T-helper 1 cell treated with Interleukin-12 subunit alpha and Interleukin-12 subunit beta and Interleukin-4 antibody, amounts not matched to agents 30 μg/mL and 1 μg/mL, for 36 hours (primary cell): Measurements from ENCODE around the gene CARMIL1.
A peak's percentile ranks its signal among the peaks of the same experiment; 100 is the strongest.

Experiments used
- H3K27ac Mint-ChIP-seq: one replicate; pipeline ENCODE4 v1.8.0; 2021; ENCODE audit warnings: mild to moderate bottlenecking, mixed read lengths
- H3K27me3 Mint-ChIP-seq: one replicate; pipeline ENCODE4 v1.8.0; 2021; ENCODE audit warnings: low read depth, mixed read lengths
- H3K36me3 Mint-ChIP-seq: one replicate; pipeline ENCODE4 v1.8.0; 2021; ENCODE audit warnings: low read depth, mixed read lengths
- H3K4me1 Mint-ChIP-seq: one replicate; pipeline ENCODE4 v1.8.0; 2021; ENCODE audit warnings: low read depth, mixed read lengths
- H3K4me3 Mint-ChIP-seq: one replicate; pipeline ENCODE4 v1.8.0; 2021; ENCODE audit warnings: mild to moderate bottlenecking, moderate library complexity, mixed read lengths
- H3K9me3 Mint-ChIP-seq: one replicate; pipeline ENCODE4 v1.8.0; 2021; ENCODE audit warnings: mixed read lengths

CARMIL1 gene

DNA sequence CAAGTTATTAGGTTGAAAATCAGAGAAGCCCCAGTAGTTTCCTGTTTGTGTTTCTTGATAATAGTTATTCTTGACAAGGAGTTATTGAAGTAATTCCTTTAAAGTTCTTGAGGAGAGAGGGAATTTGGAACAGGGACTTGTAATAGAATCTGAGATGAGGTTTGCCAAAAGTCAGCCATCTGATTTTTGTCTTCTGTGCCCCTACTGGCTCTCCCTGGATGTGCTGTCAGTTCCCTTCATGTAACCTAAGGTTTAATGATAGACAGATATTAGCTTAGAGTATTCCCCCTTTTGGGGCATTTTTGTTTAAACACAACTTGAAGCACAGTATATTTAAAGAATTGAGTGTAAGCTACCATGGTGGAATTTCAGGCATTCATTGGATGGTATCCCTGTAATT, 71.4 kb downstream of the CARMIL1 start:
- H3K4me1 Mint-ChIP-seq: peaks cover 2% of the 10 kb centered on the region
- no peaks in the 10 kb centered on the region for H3K36me3 Mint-ChIP-seq
- H3K27me3 Mint-ChIP-seq: no peaks in the 10 kb centered on the region
- H3K9me3 Mint-ChIP-seq: no peaks in the 10 kb centered on the region
- H3K4me3 Mint-ChIP-seq: no peak overlapping the region
- H3K27ac Mint-ChIP-seq: no peak overlapping the region

DNA sequence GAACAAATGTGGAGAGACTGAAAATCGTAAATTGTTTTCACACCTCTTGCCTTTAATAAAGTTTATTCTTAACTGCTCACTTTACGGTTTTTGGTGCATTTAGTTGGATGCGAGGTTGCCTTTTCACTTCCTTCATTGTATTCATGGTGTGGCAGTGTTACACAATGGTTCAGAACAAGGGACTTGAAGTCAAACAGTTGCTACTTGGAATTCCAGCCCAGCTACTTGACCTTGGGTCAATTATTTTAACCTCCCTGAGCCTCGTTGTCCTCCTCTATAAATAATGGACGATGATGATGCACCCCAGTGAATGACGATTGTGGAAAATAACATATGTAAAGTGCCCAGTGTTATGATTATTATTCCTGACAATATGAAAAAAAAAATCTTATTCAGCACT, 72.3 kb downstream of the CARMIL1 start:
- no peak overlapping the region for H3K4me3 Mint-ChIP-seq
- no peaks in the 10 kb centered on the region for H3K9me3 Mint-ChIP-seq
- H3K27me3 Mint-ChIP-seq: no peaks in the 10 kb centered on the region
- H3K36me3 Mint-ChIP-seq: no peaks in the 10 kb centered on the region
- peaks cover 2% of the 10 kb centered on the region for H3K4me1 Mint-ChIP-seq
- H3K27ac Mint-ChIP-seq: no peak overlapping the region

DNA sequence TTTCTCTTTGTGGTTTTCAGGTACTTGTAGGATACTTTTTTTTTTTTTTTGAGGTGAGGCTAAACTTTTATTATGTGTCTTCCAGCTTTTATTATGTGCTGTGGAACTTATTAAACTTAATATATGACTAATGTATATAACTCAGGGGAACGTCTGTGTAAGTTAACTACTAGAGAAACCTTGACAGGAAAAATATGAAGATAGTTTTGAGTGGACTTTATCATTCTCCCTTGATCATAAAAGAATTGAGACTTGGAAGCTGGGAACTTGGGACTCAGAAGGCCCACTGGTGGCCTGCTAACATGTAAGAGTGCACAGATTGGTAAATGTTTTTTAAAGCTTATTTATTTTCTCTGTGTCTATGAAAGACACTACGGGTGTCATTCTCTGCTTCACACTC, 73.1 kb downstream of the CARMIL1 start:
- Mint-ChIP-seq H3K4me3 (no peak overlapping the region), H3K9me3 (no peaks in the 10 kb centered on the region), H3K36me3 (no peaks in the 10 kb centered on the region), H3K27me3 (no peaks in the 10 kb centered on the region), H3K27ac (no peak overlapping the region), H3K4me1 (peaks cover 2% of the 10 kb centered on the region)

DNA sequence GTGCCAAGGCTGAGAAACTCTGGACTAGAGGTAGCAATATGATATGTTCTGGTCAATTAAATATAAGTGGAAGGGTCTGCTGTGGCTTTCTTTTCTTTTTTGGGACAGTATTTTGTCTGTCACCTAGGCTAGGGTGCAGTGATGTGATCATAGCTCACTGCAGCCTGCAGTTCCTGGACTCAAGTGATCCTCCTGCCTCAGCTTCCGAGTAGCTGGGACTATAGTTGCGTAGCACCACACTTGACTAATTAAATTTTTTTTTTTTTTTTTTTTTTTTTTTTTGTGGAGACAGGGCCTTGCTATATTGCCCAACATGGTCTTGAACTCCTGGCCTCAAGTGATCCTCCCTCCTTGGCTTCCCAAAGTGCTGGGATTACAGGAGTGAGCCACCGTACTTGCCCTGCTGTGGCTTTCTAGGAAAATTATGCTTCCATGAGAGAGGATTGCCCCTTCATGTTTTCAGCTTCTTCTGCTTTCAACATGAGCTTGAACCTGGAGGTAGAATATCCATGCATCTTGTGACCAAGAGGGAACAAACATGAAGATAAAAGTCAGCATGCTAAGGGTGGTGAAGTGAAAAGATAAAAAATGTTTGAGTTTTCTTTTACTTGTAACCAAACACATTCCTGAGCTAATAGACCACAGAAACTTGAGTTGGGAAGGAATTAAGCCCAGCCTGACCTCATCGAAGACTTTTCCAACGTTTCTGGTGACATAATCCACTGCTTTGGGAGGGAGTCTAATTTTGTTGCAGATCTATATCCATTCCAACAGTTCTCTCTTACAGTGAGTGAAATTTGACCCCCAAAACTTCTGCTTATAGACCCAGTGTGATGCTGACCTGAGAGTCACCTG, 75.1 kb downstream of the CARMIL1 start:
- H3K36me3 Mint-ChIP-seq: no peaks in the 10 kb centered on the region
- no peaks in the 10 kb centered on the region for H3K9me3 Mint-ChIP-seq
- no peak overlapping the region for H3K4me3 Mint-ChIP-seq
- H3K27ac Mint-ChIP-seq: no peak overlapping the region
- peaks cover 2% of the 10 kb centered on the region for H3K4me1 Mint-ChIP-seq
- H3K27me3 Mint-ChIP-seq: no peaks in the 10 kb centered on the region

- Mint-ChIP-seq H3K4me3 (no peak overlapping the region), H3K9me3 (no peaks in the 10 kb centered on the region), H3K27ac (no peak overlapping the region), H3K4me1 (no peaks in the 10 kb centered on the region), H3K27me3 (no peaks in the 10 kb centered on the region), H3K36me3 (no peaks in the 10 kb centered on the region)
These were observed 80.2 kb downstream of the CARMIL1 start for GRCh38 chr6:25359191-25359861.

- Mint-ChIP-seq H3K27ac (no peak overlapping the region), H3K4me3 (no peak overlapping the region), H3K27me3 (no peaks in the 10 kb centered on the region), H3K4me1 (no peaks in the 10 kb centered on the region), H3K9me3 (no peaks in the 10 kb centered on the region), H3K36me3 (no peaks in the 10 kb centered on the region)
These were observed 80.7 kb downstream of the CARMIL1 start for GRCh38 chr6:25359891-25360290.

- Mint-ChIP-seq H3K27ac (no peak overlapping the region), H3K4me1 (peaks cover 2% of the 10 kb centered on the region), H3K36me3 (no peaks in the 10 kb centered on the region), H3K27me3 (no peaks in the 10 kb centered on the region), H3K9me3 (no peaks in the 10 kb centered on the region), H3K4me3 (no peak overlapping the region)
These were observed 81.4 kb downstream of the CARMIL1 start for GRCh38 chr6:25360621-25361020.

DNA sequence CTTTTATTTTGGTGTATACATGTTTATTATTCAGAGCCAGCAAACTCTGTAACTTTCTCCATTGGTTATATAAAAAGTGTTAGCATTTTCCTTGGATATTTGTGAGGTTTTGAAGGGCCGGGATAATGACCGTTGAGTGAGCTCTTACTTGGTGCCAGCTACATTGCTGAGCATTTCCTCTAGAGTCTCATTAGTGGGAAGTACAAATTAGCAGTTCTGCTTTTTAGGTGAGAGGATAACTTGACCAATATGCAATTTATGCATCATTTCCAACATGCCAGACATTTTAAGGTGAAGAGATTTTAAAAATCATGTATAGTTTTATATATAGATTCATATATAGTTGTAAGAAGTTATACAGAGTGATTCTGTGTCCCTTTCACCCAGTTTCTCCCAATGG, 84.3 kb downstream of the CARMIL1 start:
- Mint-ChIP-seq H3K27ac (no peak overlapping the region), H3K36me3 (no peaks in the 10 kb centered on the region), H3K9me3 (no peaks in the 10 kb centered on the region), H3K4me3 (no peak overlapping the region), H3K4me1 (peaks cover 20% of the 10 kb centered on the region), H3K27me3 (no peaks in the 10 kb centered on the region)

DNA sequence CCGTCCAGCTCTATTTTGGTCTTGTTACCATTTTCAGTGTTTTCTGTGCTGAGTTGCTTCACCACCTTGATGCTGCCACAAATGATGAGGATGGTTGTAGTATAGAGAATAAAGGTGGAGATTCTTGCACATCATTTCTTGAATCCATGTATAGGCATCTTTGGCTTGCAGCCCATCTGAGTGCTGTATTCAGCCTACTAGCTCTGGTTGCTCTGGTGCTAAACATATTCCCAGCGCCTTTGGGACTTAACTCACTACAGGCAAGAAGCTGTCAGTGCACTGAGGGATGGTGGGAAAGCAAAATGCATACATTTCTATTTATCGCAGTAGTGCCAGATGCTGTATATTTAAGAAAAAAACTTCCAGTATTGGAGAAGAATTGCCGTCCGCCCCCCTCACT, 86.0 kb downstream of the CARMIL1 start:
- Mint-ChIP-seq H3K27me3 (no peaks in the 10 kb centered on the region), H3K36me3 (peaks cover 3% of the 10 kb centered on the region), H3K4me3 (no peak overlapping the region), H3K4me1 (peaks cover 37% of the 10 kb centered on the region), H3K9me3 (no peaks in the 10 kb centered on the region), H3K27ac (no peak overlapping the region)

GRCh38 chr6:25366903-25367545, 87.8 kb downstream of the CARMIL1 start:
- Mint-ChIP-seq H3K27me3 (no peaks in the 10 kb centered on the region), H3K36me3 (peaks cover 9% of the 10 kb centered on the region), H3K4me1 (peaks cover 51% of the 10 kb centered on the region), H3K27ac (peak overlapping the region; percentile 81), H3K4me3 (peak overlapping the region; percentile 66), H3K9me3 (peaks cover 6% of the 10 kb centered on the region)

DNA sequence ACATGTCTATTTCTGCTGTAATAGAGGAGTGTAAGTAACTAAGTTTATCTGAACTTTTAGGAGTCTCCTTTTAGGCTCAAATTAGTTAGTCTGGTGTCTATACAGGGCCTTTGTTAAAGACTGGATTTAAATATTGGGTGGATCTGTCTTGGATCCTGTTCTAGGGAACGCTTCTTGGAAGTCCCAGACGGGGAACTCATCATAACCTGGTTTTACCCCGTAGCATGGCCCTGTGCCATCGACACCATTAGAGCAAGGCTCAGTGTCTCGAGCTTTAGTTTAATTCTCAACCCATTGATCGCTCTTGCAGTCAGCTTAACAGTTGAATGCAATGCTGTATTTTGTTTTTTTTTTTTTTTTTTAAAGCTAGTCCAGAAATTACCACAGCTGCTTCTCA, 89.9 kb downstream of the CARMIL1 start:
- H3K4me1 Mint-ChIP-seq: peaks cover 59% of the 10 kb centered on the region
- peaks cover 15% of the 10 kb centered on the region for H3K9me3 Mint-ChIP-seq
- H3K36me3 Mint-ChIP-seq: peaks cover 13% of the 10 kb centered on the region
- peak overlapping the region; percentile 84 for H3K27ac Mint-ChIP-seq
- H3K27me3 Mint-ChIP-seq: no peaks in the 10 kb centered on the region
- H3K4me3 Mint-ChIP-seq: no peak overlapping the region

DNA sequence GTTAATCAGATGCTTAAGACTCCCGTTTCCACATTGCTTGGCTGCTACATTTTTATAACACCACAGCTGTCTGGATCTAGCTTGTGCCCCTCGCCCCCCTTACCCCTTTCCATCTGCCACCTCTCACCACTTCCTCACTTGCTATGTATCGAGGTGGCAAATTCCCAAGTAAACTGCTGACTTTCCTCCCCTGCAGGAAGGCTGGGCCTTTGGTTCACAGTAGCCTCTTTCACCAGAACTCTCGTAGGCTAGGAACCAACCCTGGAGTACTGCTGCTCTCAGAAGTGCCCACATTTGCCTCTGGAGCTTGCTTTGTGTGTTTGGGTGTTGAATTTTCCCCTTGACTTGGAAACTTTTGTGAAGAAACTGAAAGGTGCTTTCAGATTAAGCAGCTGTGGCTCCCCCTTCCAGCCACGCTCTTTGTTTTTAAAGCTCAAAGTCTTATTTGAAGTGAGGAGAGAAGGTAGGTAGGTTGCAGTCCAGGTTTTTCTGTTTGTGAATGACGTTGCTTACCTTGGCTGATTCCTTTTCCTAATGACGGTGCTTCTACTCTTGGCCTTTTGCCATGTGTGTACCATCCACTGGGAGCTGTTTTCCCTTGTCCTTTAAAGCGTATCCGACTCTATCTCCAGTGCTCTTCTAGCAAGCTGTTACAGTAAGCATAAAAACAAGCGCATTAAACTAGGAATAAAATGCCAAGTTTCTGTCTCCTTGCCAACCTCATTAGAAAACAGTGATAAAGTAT, 90.4 kb downstream of the CARMIL1 start:
- Mint-ChIP-seq H3K4me3 (peak overlapping the region; percentile 63), H3K4me1 (peaks cover 59% of the 10 kb centered on the region), H3K36me3 (peaks cover 13% of the 10 kb centered on the region), H3K27ac (peak overlapping the region; percentile 84), H3K9me3 (peaks cover 19% of the 10 kb centered on the region), H3K27me3 (no peaks in the 10 kb centered on the region)

DNA sequence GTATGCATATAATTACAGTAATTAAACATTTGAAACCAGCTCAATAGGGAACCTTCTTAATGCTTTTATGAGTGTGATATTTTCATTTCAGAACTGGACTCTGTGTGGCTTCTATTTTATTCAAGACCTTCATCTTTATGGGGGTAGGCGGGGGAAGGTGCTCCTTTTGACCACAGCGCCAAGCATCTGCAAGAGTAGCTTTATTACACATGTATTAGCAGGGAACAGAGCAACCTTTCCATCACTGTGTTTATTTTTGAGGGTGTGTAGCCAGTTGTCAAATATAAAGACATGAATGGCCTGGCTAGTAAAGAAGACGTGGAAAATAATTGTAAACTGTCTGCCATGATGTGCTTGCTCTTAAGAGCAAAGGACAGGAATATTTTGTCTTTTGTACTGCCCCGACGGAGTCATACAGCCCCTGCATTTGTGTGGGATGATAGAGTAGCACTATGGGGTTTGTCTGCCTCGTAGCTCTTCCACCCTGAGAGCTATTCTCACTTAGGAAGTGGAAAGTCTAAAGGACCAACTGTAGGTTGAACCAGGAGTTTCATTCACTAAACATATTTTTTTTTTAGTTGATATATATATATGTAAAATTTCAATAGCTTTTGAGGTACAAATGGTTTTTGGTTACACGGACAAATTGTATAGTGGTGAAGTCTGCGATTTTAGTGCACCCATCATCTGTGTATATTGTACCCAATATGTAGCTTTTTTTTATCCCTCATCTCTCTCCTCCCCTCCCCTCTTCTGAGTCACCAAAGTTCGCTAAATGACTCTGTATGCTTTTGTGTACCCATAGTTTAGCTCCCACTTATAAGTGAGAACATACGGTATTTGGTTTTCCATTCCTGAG, 91.2 kb downstream of the CARMIL1 start:
- peak overlapping the region; percentile 84 for H3K27ac Mint-ChIP-seq
- peaks cover 13% of the 10 kb centered on the region for H3K36me3 Mint-ChIP-seq
- peaks cover 59% of the 10 kb centered on the region for H3K4me1 Mint-ChIP-seq
- H3K9me3 Mint-ChIP-seq: peaks cover 24% of the 10 kb centered on the region
- peak overlapping the region; percentile 63 for H3K4me3 Mint-ChIP-seq
- H3K27me3 Mint-ChIP-seq: no peaks in the 10 kb centered on the region

DNA sequence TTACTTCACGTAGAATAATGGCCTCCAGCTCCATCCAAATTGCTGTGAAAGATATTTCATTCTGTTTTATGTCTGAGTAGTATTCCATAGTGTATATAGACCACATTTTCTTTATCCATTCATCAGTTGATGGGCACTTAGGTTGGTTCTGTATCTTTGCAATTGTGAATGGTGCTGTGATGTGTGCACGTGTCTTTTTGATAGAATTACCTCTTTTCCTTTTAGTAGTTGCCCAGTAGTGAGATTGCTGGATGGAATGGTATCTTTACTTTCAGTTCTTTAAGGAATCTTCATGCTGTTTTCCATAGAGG, 91.8 kb downstream of the CARMIL1 start:
- Mint-ChIP-seq H3K27me3 (no peaks in the 10 kb centered on the region), H3K9me3 (peaks cover 27% of the 10 kb centered on the region), H3K4me1 (peaks cover 56% of the 10 kb centered on the region), H3K27ac (peak overlapping the region; percentile 29), H3K36me3 (peaks cover 13% of the 10 kb centered on the region), H3K4me3 (no peak overlapping the region)
